Stimulated activated CD8-positive, alpha-beta memory T cell treated with anti-CD3 and anti-CD28 coated beads, Interleukin-4, amount 100 ng/mL, for 48 hours (primary cell): ENCODE results near the gene C10orf105.

Experiments
- DNase-seq: peaks from one replicate; pipeline ENCODE4 v3.0.0-alpha.2; 2020

C10orf105 gene

DNA sequence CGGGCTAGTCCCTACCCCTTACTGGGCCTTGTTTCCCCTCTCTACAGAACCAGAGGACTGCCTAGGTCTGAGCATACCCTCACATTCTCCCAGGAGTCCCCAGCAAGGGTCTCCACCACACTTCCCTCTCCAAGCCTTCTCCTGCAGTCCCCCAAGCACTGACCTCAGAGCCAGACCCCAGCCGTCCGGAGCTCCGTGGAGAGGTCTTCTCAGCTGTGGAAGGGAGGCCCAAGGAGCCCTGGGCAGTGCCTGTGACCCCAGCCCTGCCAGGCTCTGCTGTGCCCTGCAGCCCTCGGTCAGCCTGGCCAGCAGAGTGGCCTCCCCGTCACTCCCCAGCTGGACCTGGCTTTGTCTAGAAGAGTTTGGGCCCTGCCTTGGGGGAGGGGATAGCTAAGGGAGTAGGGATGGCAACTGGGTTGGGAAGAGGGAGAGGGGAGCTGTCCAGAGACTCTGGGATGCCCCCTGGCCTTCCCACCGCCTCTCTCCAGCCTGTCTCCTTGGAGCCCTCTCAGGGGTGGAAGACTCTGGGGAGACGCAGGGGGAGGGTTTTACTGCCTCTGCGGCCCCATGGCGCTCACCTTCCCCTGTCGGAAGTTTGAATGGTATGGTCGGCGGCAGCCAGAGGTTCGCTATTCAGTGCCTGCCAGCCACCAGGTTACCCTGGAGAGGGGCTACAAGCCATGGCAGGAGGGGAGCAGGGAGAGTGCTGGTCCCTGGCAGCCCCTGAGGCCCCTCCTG is at the start of gene C10orf105:
TSS of gene C10orf105 (minus strand) at position 315 of the 738 bp plus-strand sequence. CDS start 3,441 bp downstream, outside the sequence.
- DNase-seq = no peak

DNA sequence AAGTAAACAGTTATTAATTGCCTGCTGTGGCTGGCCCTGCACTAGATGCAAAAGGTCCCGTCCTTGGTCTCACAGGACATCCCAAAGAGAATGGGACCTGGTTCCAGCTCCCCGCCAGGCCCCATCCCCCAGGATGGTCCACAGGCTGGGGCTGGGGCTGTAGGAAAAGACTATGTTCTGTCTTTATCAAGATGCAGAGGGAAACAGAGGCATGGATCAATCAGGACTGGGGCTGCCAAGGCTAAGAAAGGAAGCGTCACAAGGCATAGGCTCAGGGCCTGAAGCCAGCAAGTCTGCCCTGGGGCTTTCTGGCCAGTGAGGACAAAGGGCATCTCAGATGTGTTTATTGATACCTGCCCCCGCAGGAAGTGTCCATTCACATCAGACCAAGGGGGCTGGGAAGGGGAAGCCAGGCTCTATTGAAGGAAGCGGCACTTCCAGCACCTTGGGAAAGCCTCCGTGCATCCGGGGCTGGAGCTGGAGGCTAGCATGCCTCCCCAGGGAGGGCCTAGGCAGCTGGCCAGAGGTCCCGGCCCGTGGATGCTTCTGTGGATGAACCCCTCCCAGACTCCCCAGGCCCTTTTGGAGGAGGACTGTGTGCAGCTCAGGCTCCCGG is 48.0 kb upstream of the C10orf105 start:
- DNase-seq = no peak

DNA sequence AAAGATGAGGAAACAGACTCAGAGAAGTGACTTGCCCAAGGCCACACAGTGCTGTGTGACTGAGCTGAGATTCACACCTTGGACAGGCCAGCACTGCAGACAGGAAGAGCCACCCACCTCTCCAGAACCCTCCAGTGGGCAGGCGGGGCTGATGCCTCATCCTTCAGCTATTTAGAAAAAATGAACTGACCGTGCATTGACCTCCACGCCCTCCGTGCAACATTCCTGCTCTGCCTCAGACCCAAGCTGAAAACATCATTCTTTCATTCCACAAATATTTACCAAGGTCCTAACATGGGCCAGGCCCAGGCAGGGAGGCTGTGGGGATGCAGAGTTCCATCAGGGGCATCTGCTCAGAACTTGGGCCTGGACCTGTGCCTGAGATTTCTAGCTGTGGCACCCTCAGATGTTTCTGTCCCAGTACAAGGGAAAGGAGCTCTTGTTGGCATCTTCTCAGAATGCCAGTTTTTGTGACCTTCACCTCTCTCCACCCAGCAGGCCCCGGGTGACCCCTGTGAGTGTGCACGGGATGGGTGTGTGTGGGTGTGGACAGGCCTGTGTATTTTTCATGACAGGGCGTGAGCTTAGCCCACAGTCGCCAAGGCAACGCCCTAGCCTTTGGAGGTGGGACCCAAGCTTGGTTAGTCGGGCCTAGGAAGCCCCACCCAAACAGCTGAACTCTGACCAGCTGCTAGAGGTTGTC is 47.3 kb upstream of the C10orf105 start:
- DNase-seq = peak; percentile 61

- DNase-seq = no peak
These were observed 46.5 kb upstream of the C10orf105 start for GRCh38 chr10:71765906-71766716.

GRCh38 chr10:71765176-71765904 is 45.8 kb upstream of the C10orf105 start:
- DNase-seq = no peak

DNA sequence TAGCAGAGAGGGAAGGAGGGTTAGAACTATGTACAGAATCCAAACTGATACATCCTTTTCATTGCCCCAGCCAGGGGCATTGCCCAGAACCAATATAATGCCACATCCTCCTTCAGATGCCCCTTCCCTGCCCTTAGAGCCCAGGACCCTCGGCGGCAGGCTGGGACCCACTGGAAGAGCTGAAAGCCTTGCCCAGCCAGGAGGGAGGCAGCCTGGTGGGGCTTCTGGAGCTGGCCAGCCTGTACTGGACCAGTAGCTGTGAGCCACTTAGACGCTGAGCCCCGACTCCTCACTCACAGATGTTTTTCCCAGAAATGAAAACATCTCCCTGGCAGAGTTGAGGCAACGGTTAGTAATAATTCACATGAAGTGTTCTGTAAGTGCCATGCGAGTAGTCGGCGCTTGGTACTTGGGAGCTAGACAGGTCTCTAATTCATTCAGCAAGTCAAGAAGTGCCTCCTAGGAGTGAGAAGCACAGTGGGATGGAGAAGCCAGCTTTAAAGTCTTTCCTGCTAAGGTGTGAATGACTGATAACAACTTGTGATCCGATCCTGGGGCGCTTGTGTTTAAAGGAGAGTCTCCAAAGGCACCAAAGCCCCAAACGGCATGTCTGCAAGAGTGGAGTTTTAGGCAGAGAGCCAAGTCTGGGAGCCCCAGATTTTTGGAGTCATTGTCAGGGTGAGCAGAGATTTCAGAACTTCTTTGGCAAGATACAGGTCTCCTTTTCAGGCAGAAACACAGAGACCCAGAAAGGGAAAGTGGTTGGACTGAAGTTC is 44.0 kb upstream of the C10orf105 start:
- DNase-seq = no peak

DNA sequence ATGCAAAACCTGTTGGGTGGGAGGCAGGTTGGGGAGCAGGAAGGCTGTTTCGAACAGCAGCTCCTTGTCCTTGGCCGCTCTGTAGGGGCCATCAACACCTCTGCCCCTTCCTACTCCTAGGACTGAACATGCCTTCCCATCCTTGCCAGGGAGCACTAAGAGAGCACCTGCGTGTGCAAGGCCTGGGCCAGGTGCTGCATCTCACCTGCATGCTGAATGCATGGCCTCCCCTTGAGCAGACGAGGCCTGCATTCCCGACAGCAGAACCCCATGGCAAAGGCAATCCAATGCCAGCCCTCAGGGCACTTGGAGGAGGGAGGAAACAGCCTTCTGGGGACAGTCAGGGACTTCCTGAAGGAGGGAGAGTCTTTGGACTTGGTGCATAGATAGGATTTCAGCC is 42.7 kb upstream of the C10orf105 start:
- no peak for DNase-seq

GRCh38 chr10:71761541-71762113 is 42.0 kb upstream of the C10orf105 start:
- DNase-seq = no peak

GRCh38 chr10:71761105-71761511 is 41.5 kb upstream of the C10orf105 start:
- DNase-seq = peak; percentile 65

GRCh38 chr10:71757399-71757922 is 37.9 kb upstream of the C10orf105 start:
- no peak for DNase-seq

- no peak for DNase-seq
These were observed 37.0 kb upstream of the C10orf105 start for GRCh38 chr10:71756311-71757191.

DNA sequence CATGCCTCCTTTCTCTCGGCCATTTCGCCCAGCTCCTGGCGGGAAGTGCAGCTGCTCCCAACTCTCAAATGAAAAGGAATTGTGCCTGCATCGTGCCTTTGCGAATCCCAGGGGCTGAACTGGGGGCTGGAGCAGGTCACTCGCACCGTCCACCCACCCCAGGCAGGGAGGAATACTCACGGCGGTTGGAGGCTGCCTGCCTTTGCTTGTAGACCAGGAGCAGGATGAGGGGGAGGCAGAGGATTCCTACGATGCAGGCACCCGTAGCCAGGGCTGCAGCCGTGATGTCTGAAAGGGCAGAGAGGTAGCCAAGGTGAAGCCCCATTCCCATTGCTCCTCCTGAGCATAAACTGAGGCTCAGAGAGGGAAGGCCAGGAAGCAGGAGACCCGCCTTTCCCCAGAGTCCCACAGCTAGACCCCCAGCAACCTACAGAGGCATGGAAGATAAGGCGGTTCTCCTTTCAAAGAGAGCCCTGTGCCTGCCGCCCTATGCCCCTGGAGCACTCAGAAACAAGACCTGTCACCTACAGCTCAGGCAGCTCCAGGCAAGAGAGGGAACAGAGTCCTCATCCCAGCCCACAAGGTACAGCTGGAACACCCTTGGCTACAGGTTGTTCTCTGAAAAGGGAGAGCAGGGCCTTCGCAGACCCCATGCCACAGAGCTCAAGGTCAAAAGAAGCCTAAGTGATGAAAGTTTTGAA is 35.8 kb upstream of the C10orf105 start:
- no peak for DNase-seq

- DNase-seq = no peak
These were observed 35.0 kb upstream of the C10orf105 start for GRCh38 chr10:71754562-71754961.

DNA sequence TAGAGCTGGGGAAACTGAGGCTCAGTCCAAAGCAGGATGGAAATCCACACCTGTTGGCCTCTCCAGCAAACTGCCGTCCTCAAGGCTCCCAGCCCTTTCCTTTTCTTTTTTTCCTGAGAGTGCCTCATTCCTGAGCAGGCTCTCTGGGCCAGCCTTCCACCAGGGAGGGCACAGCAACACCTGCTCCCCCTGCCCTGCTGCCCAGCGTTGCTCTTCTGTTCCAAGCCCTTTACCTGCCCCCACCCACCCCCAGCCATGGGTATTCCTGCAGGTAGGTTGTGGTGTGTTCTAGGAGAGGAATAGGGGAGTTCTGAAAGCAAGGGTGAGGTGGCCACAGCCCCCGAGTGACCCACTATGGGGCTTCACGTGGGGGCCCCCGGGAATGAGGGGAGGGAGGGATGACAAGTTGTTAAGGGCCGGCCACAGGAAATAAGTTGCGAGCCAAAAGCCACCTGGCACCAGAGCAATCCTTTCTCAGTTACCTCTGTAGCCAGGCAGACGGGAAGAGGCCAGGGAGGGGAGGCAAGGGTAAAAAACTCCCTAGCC is 34.5 kb upstream of the C10orf105 start:
- DNase-seq = no peak

- no peak for DNase-seq
These were observed 33.7 kb upstream of the C10orf105 start for GRCh38 chr10:71753091-71753959.

GRCh38 chr10:71752391-71753090 is 33.0 kb upstream of the C10orf105 start:
- no peak for DNase-seq
